GM19043 (cell line): ENCODE measurements around the gene NR1H3.
"Not testable (repeated sequence)": the region's sequence is repeated elsewhere in the genome, so short reads cannot be mapped to it uniquely, and the experiment has no call there.

Experiments used
- ATAC-seq: cut with Tn5 transposase; IDR thresholded peaks from one replicate; pipeline ENCODE4 v1.9.1; 2021; ENCODE audit warnings: low read depth; ENCODE audit not compliant: unreplicated experiment

The NR1H3 gene

GRCh38 chr11:47299078-47299477 lies 41.3 kb downstream of the NR1H3 start:
- ATAC-seq = no peak

- no peak for ATAC-seq
These were observed 45.1 kb downstream of the NR1H3 start for GRCh38 chr11:47302853-47303252.

DNA sequence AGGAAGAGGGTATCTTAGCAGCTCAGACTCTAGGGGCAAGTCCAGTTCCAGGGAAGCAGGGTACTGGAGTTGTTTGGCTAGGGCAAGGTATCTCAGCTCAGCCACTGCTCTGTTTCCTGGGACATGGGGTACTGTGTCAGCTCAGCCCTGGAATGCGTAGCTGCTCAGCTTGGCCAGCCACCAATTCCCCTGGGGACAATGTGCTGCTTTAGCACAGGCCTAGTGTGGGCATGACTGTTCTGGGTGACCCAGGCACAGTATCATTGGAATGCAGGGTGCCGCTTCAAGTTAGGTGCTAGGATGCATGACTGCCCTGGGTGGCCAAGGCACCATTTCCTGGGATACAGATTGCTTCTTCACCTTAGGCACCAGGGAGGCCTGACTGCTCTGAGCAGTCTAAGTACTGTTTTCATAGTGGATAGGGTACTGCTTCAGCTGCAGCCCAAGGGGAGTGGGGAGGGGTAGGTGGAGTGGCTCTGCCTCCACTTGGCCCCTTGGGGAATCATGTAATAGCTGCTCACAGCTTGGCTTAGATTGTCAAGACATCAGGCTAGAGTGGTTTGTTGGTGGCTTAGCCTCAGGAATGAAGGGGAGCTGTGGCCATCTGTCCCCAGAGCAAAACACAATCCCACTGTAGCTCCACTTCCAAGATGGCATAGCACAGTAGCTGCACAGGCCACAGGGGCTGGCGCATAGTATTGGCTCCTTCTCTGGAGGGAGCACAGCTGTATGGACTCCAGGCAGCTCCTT lies 48.1 kb downstream of the NR1H3 start:
- ATAC-seq = no peak

GRCh38 chr11:47306484-47306844 lies 48.7 kb downstream of the NR1H3 start:
- no peak for ATAC-seq

GRCh38 chr11:47308050-47308823 lies 50.4 kb downstream of the NR1H3 start:
- no peak for ATAC-seq

DNA sequence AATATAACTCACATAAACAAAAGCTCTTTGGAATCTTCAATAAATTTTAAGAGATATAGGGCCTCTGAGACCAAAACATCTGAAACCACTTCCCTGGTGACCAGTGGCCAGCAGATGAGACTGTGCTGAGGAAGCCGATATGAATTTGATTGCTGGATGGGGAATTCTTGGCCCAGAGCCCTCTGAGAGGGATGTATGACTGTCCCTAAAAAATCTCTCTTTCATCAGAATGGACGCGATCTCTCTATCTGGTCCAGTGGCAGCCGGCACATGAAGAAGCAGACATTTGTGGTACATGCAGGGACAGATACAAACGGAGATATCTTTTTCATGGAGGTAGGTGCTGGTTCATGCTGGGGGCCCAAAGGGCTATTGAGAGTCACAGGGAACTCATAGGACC lies 57.2 kb downstream of the NR1H3 start:
- no peak for ATAC-seq

GRCh38 chr11:47316501-47316900 lies 58.7 kb downstream of the NR1H3 start:
- not testable (repeated sequence) for ATAC-seq

DNA sequence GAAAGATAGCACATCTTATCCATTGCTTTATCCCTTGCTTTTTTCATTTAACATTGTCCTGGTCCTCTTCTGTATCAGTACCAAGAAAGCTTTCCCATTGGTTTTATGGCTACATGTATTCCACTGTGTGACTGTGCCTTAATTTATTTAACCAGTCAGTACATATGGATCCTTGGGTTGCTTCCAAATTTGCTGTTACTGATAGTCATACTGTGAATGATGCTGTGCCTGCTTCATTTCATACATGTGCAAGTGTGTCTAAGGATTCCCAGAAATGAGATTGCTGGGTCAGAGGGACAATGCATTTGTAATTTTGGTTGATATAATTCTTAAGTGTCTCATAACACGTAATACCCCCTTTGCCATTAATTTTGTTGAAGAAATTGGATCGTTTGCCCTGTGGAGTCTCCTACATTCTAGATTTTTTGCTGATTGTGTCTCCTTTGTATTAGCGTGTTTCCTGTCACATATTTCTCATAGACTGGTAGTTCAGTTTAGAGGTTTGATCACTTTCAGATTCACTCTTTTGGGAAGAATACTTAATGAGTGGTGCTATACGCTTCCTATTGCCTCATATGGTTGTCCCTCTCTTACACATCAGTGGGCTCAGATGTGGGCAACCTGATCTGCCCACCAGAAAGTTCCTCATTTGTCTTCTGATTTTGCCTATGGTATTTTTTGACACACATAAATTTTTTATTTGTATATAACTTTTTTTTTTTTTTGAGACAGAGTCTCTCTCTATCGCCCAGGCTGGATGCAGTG lies 59.5 kb downstream of the NR1H3 start:
- peak; percentile 95 for ATAC-seq

GRCh38 chr11:47318166-47318565 lies 60.4 kb downstream of the NR1H3 start:
- ATAC-seq = no peak
